HepG2 (cell line): ENCODE results near the gene SDC1. TPM values are rescaled to one million over a fixed set of nuclear protein-coding genes. Genes with fewer than 3 reads are reported as not detected.

ENCODE experiments used
- NFE2 ChIP-seq: sonication (generic); formaldehyde crosslinking; IDR thresholded peaks from 2 replicates; pipeline ENCODE4 v1.4.0; 2020; ENCODE audit warnings: missing genetic modification reagents
- PCBP1 ChIP-seq: fragments of 200-400 bp; formaldehyde crosslinking; IDR thresholded peaks from 2 replicates; pipeline ENCODE4 v1.6.1; 2017; ENCODE audit warnings: mild to moderate bottlenecking, low read depth, low read length, borderline replicate concordance
- SALL2 ChIP-seq: sonication (generic); formaldehyde crosslinking; IDR thresholded peaks from 2 replicates; pipeline ENCODE4 v1.8.1; 2023; ENCODE audit warnings: mild to moderate bottlenecking, missing genetic modification reagents, inconsistent platforms
- SAP130 ChIP-seq: IDR thresholded peaks from 2 replicates; pipeline ENCODE4 v1.6.1; 2016; ENCODE audit warnings: low read depth
- TAF1 ChIP-seq: sonication (generic); formaldehyde crosslinking; IDR thresholded peaks from 2 replicates; pipeline ENCODE4 v1.4.0; 2020; ENCODE audit warnings: missing genetic modification reagents
- THAP11 ChIP-seq: IDR thresholded peaks from 2 replicates; pipeline ENCODE4 v1.6.1; 2016; ENCODE audit warnings: missing biosample characterization, missing genetic modification reagents
- ZNF180 ChIP-seq: sonication (generic); formaldehyde crosslinking; IDR thresholded peaks from 2 replicates; pipeline ENCODE4 v1.4.0; 2020; ENCODE audit warnings: low read depth, missing genetic modification reagents, borderline replicate concordance
- ZNF292 ChIP-seq: sonication (generic); formaldehyde crosslinking; IDR thresholded peaks from 2 replicates; pipeline ENCODE4 v1.8.1; 2022; ENCODE audit warnings: mild to moderate bottlenecking, low read depth, missing genetic modification reagents, borderline replicate concordance
- ZNF446 ChIP-seq: sonication (generic); formaldehyde crosslinking; IDR thresholded peaks from 2 replicates; pipeline ENCODE4 v1.5.0; 2020; ENCODE audit warnings: mild to moderate bottlenecking, missing genetic modification reagents
- ZNF552 ChIP-seq: sonication (generic); formaldehyde crosslinking; IDR thresholded peaks from 2 replicates; pipeline ENCODE4 v1.9.0; 2022; ENCODE audit warnings: missing genetic modification reagents, mild to moderate bottlenecking, borderline replicate concordance
- ZNF749 ChIP-seq: sonication (generic); formaldehyde crosslinking; IDR thresholded peaks from 2 replicates; pipeline ENCODE4 v1.8.0; 2022; ENCODE audit warnings: mild to moderate bottlenecking, missing genetic modification reagents, moderate library complexity, borderline replicate concordance
- ZNF883 ChIP-seq: sonication (generic); formaldehyde crosslinking; IDR thresholded peaks from 2 replicates; pipeline ENCODE4 v1.5.1; 2020; ENCODE audit warnings: mild to moderate bottlenecking, missing genetic modification reagents; ENCODE audit errors: not compliant biosample characterization
- polyA plus RNA-seq, 8 experiments: library from polyadenylated mRNA; depleted of rRNA in 3 of 8; stranded (reverse) in 7 of 8; unstranded in 1 of 8; fragments of >200 nt; fragmentation: Illumina TruSeq in 4 of 8; extraction: Trizol in 4 of 8; gene quantifications; 2 replicates each; pipeline versions ENCODE4 v1.2.1 to v1.2.3, GENCODE V29; 2011 to 2016; ENCODE audit warnings: low read depth in 4 of 8, missing spikeins in 1 of 8, mixed read lengths in 1 of 8; ENCODE audit not compliant: insufficient read depth in 1 of 8
- total RNA-seq, 5 experiments: library from RNA; depleted of rRNA; stranded (reverse); fragments of >200 nt; fragmentation: Illumina TruSeq; extraction: Trizol; gene quantifications; 2 replicates each; pipeline ENCODE4 v1.2.3, GENCODE V29; 2016; ENCODE audit warnings: low read depth in 1 of 5
- TF ChIP-seq, protein P1 (sequence below): sonication (generic); formaldehyde crosslinking; IDR thresholded peaks from 2 replicates; pipeline ENCODE4 v1.5.1; 2020; ENCODE audit warnings: missing genetic modification reagents, mild to moderate bottlenecking, borderline replicate concordance
- TF ChIP-seq, protein P2 (sequence below), 2 experiments: sonication (generic) in 1 of 2; formaldehyde crosslinking in 1 of 2; IDR thresholded peaks; 2 replicates each; pipeline versions ENCODE4 v1.4.0 to v1.6.1; 2018 to 2020; ENCODE audit warnings: missing genetic modification reagents in 2 of 2, borderline replicate concordance in 1 of 2, low read depth in 1 of 2, mild to moderate bottlenecking in 1 of 2, missing biosample characterization in 1 of 2
- TF ChIP-seq, protein P3 (sequence below): sonication (generic); formaldehyde crosslinking; IDR thresholded peaks from 2 replicates; pipeline ENCODE4 v1.4.0; 2020; ENCODE audit warnings: missing genetic modification reagents
- TF ChIP-seq, protein P4 (sequence below): sonication (generic); formaldehyde crosslinking; IDR thresholded peaks from 2 replicates; pipeline ENCODE4 v1.5.1; 2020; ENCODE audit warnings: mild to moderate bottlenecking, missing genetic modification reagents, moderate library complexity
- TF ChIP-seq, protein P5 (sequence below): sonication (generic); formaldehyde crosslinking; IDR thresholded peaks from 2 replicates; pipeline ENCODE4 v1.9.0; 2022; ENCODE audit warnings: missing genetic modification reagents, mild to moderate bottlenecking, borderline replicate concordance

SDC1 gene
- total and polyA plus RNA-seq, 2 of the 13 experiments (the other 11 are each of a cell fraction or from before 2014, with no cell fraction given), result 108 to 119 TPM

DNA sequence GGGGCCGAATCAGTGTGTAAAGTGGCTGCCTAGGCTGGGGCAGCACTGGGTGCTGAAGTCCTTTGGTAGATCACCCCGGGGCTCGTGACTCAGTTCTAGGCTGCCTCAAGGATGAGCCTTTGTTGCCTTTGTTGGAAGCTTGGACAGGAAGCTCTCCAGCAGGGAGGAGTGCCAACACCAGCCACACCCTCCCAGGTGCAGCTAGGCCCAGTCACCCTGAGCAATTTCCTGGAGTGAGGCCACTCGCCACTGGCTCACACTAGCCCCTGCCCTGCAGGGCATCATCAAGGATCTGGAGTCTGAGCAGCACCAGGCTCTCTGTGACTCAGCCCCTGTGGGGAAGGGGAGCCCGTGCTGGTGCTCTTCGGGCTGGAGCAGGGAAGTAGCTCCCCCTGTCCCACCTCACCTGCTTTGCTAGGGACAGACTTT, 6.7 kb upstream of the SDC1 start (continued):
- TF ChIP-seq, protein P1, sequence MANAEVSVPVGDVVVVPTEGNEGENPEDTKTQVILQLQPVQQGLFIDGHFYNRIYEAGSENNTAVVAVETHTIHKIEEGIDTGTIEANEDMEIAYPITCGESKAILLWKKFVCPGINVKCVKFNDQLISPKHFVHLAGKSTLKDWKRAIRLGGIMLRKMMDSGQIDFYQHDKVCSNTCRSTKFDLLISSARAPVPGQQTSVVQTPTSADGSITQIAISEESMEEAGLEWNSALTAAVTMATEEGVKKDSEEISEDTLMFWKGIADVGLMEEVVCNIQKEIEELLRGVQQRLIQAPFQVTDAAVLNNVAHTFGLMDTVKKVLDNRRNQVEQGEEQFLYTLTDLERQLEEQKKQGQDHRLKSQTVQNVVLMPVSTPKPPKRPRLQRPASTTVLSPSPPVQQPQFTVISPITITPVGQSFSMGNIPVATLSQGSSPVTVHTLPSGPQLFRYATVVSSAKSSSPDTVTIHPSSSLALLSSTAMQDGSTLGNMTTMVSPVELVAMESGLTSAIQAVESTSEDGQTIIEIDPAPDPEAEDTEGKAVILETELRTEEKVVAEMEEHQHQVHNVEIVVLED (CRISPR knock-in tag), result no peak
- TF ChIP-seq THAP11 (CRISPR knock-in tag), result no peak
- TF ChIP-seq, protein P2, sequence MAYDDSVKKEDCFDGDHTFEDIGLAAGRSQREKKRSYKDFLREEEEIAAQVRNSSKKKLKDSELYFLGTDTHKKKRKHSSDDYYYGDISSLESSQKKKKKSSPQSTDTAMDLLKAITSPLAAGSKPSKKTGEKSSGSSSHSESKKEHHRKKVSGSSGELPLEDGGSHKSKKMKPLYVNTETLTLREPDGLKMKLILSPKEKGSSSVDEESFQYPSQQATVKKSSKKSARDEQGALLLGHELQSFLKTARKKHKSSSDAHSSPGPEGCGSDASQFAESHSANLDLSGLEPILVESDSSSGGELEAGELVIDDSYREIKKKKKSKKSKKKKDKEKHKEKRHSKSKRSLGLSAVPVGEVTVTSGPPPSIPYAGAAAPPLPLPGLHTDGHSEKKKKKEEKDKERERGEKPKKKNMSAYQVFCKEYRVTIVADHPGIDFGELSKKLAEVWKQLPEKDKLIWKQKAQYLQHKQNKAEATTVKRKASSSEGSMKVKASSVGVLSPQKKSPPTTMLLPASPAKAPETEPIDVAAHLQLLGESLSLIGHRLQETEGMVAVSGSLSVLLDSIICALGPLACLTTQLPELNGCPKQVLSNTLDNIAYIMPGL (CRISPR knock-in tag; IDR thresholded peaks at IDR 0.05; ENCODE audit: borderline replicate concordance in 1 of 2, low read depth in 1 of 2), result no peak
- TF ChIP-seq, protein P3, sequence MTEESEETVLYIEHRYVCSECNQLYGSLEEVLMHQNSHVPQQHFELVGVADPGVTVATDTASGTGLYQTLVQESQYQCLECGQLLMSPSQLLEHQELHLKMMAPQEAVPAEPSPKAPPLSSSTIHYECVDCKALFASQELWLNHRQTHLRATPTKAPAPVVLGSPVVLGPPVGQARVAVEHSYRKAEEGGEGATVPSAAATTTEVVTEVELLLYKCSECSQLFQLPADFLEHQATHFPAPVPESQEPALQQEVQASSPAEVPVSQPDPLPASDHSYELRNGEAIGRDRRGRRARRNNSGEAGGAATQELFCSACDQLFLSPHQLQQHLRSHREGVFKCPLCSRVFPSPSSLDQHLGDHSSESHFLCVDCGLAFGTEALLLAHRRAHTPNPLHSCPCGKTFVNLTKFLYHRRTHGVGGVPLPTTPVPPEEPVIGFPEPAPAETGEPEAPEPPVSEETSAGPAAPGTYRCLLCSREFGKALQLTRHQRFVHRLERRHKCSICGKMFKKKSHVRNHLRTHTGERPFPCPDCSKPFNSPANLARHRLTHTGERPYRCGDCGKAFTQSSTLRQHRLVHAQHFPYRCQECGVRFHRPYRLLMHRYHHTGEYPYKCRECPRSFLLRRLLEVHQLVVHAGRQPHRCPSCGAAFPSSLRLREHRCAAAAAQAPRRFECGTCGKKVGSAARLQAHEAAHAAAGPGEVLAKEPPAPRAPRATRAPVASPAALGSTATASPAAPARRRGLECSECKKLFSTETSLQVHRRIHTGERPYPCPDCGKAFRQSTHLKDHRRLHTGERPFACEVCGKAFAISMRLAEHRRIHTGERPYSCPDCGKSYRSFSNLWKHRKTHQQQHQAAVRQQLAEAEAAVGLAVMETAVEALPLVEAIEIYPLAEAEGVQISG, result no peak
- TF ChIP-seq ZNF446, result no peak
- TF ChIP-seq, protein P4, sequence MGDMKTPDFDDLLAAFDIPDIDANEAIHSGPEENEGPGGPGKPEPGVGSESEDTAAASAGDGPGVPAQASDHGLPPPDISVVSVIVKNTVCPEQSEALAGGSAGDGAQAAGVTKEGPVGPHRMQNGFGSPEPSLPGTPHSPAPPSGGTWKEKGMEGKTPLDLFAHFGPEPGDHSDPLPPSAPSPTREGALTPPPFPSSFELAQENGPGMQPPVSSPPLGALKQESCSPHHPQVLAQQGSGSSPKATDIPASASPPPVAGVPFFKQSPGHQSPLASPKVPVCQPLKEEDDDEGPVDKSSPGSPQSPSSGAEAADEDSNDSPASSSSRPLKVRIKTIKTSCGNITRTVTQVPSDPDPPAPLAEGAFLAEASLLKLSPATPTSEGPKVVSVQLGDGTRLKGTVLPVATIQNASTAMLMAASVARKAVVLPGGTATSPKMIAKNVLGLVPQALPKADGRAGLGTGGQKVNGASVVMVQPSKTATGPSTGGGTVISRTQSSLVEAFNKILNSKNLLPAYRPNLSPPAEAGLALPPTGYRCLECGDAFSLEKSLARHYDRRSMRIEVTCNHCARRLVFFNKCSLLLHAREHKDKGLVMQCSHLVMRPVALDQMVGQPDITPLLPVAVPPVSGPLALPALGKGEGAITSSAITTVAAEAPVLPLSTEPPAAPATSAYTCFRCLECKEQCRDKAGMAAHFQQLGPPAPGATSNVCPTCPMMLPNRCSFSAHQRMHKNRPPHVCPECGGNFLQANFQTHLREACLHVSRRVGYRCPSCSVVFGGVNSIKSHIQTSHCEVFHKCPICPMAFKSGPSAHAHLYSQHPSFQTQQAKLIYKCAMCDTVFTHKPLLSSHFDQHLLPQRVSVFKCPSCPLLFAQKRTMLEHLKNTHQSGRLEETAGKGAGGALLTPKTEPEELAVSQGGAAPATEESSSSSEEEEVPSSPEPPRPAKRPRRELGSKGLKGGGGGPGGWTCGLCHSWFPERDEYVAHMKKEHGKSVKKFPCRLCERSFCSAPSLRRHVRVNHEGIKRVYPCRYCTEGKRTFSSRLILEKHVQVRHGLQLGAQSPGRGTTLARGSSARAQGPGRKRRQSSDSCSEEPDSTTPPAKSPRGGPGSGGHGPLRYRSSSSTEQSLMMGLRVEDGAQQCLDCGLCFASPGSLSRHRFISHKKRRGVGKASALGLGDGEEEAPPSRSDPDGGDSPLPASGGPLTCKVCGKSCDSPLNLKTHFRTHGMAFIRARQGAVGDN (CRISPR knock-in tag), result peak; percentile 57
- no peak for TF ChIP-seq PCBP1
- 0 out of 2 replicates have a peak, but pooled peaks have one; percentile 40 for TF ChIP-seq ZNF292
- no peak for TF ChIP-seq ZNF552 (CRISPR knock-in tag)
- TF ChIP-seq ZNF749 (CRISPR knock-in tag), result no peak
- TF ChIP-seq, protein P5, sequence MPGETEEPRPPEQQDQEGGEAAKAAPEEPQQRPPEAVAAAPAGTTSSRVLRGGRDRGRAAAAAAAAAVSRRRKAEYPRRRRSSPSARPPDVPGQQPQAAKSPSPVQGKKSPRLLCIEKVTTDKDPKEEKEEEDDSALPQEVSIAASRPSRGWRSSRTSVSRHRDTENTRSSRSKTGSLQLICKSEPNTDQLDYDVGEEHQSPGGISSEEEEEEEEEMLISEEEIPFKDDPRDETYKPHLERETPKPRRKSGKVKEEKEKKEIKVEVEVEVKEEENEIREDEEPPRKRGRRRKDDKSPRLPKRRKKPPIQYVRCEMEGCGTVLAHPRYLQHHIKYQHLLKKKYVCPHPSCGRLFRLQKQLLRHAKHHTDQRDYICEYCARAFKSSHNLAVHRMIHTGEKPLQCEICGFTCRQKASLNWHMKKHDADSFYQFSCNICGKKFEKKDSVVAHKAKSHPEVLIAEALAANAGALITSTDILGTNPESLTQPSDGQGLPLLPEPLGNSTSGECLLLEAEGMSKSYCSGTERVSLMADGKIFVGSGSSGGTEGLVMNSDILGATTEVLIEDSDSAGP (CRISPR knock-in tag), result 0 out of 2 replicates have a peak, but pooled peaks have one; percentile 35
- TF ChIP-seq SALL2, result no peak
- 0 out of 2 replicates have a peak, but pooled peaks have one; percentile 16 for TF ChIP-seq TAF1 (CRISPR knock-in tag)
- no peak for TF ChIP-seq ZNF180 (CRISPR knock-in tag)
- no peak for TF ChIP-seq NFE2
- no peak for TF ChIP-seq ZNF883 (CRISPR knock-in tag)
- peak; percentile 25; the same call in 1 of the 2 replicates for TF ChIP-seq SAP130
